ENCODE results near the gene CABLES1.
A peak's percentile ranks its signal among the peaks of the same experiment; 100 is the strongest.

CABLES1 gene

DNA sequence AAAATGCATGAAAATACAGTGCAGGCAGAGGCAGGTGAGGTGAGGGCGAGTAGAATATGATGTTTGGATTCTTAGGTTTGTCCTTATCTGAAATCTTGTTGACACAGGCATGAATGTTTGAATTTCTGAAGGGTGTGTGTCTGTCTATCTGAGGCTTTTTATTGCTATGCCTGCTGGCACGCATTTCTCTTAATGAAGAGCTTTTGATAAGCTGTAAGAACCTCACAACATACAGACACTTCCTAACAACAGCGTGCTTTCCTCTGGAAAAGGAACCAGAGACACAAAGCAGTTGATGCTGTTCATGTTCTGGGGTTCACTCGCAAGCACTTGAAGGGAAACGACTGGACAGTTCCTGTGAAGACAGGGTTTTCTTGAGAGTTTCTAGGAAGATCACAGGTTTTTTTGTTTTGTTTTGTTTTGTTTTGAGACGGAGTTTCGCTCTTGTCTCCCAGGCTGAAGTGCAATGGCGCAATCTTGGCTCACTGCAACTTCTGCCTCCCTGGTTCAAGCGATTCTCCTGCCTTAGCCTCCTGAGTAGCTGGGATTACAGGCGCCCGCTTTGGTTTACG lies 33.3 kb upstream of the CABLES1 start (continued):
- TF ChIP-seq ZNF366 (tag by site-specific recombination; conservative IDR thresholded peaks at IDR 0.05) (0 out of 2 replicates have a peak, but pooled peaks have one; percentile 31), FEZF1 (tag by site-specific recombination; IDR thresholded peaks at IDR 0.05) (peak; percentile 50; the same call in 1 of the 2 replicates), ZBTB8A (tag by site-specific recombination; IDR thresholded peaks at IDR 0.05) (0 out of 2 replicates have a peak, but pooled peaks have one; percentile 16), ZBTB48 (tag by site-specific recombination; IDR thresholded peaks at IDR 0.05) (peak; percentile 70; the same call in 1 of the 2 replicates), GFI1B (tag by site-specific recombination; IDR thresholded peaks at IDR 0.05) (no peak), WT1 (tag by site-specific recombination; IDR thresholded peaks at IDR 0.05) (peak; percentile 65), ZNF133 (tag by site-specific recombination; IDR thresholded peaks at IDR 0.05) (no peak), ZNF510 (tag by site-specific recombination; IDR thresholded peaks at IDR 0.05; ENCODE audit: insufficient replicate concordance) (no peak), KLF7 (tag by site-specific recombination; IDR thresholded peaks at IDR 0.05; ENCODE audit: borderline replicate concordance) (no peak; the same call in 1 of the 2 replicates), BCL11A (tag by site-specific recombination; IDR thresholded peaks at IDR 0.05; ENCODE audit: low read depth) (0 out of 2 replicates have a peak, but pooled peaks have one; percentile 32), GLIS1 (tag by site-specific recombination; IDR thresholded peaks at IDR 0.05) (peak; percentile 40; the same call in 1 of the 2 replicates), ZNF274 (IDR thresholded peaks at IDR 0.05; ENCODE audit: low read length) (no peak), ZNF274 (tag by site-specific recombination; IDR thresholded peaks at IDR 0.05; ENCODE audit: borderline replicate concordance) (no peak), ZNF335 (tag by site-specific recombination; conservative IDR thresholded peaks at IDR 0.05) (peak; percentile 79), ZNF629 (tag by site-specific recombination; IDR thresholded peaks at IDR 0.05) (peak; percentile 61), SP3 (tag by site-specific recombination; IDR thresholded peaks at IDR 0.05) (peak; percentile 27; the same call in 1 of the 2 replicates), ZBTB17 (tag by site-specific recombination; IDR thresholded peaks at IDR 0.05) (peak; percentile 73), ZNF501 (tag by site-specific recombination; IDR thresholded peaks at IDR 0.05) (peak; percentile 54; the same call in 1 of the 2 replicates), ZNF843 (tag by site-specific recombination; IDR thresholded peaks at IDR 0.05) (peak; percentile 79), BCL11B (tag by site-specific recombination; IDR thresholded peaks at IDR 0.05; ENCODE audit: low read depth) (no peak), TCF7L2 (IDR thresholded peaks at IDR 0.05; ENCODE audit: borderline replicate concordance, low read depth, low read length) (peak; percentile 21; the same call in 1 of the 2 replicates), KLF10 (tag by site-specific recombination; IDR thresholded peaks at IDR 0.05) (peak; percentile 55; the same call in 1 of the 2 replicates), KLF1 (tag by site-specific recombination; IDR thresholded peaks at IDR 0.05) (peak; percentile 94)
- TF ChIP-seq, protein P1, sequence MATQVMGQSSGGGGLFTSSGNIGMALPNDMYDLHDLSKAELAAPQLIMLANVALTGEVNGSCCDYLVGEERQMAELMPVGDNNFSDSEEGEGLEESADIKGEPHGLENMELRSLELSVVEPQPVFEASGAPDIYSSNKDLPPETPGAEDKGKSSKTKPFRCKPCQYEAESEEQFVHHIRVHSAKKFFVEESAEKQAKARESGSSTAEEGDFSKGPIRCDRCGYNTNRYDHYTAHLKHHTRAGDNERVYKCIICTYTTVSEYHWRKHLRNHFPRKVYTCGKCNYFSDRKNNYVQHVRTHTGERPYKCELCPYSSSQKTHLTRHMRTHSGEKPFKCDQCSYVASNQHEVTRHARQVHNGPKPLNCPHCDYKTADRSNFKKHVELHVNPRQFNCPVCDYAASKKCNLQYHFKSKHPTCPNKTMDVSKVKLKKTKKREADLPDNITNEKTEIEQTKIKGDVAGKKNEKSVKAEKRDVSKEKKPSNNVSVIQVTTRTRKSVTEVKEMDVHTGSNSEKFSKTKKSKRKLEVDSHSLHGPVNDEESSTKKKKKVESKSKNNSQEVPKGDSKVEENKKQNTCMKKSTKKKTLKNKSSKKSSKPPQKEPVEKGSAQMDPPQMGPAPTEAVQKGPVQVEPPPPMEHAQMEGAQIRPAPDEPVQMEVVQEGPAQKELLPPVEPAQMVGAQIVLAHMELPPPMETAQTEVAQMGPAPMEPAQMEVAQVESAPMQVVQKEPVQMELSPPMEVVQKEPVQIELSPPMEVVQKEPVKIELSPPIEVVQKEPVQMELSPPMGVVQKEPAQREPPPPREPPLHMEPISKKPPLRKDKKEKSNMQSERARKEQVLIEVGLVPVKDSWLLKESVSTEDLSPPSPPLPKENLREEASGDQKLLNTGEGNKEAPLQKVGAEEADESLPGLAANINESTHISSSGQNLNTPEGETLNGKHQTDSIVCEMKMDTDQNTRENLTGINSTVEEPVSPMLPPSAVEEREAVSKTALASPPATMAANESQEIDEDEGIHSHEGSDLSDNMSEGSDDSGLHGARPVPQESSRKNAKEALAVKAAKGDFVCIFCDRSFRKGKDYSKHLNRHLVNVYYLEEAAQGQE (tag by site-specific recombination; IDR thresholded peaks at IDR 0.05), result peak; percentile 59; the same call in 1 of the 2 replicates
- TF ChIP-seq, protein P2, sequence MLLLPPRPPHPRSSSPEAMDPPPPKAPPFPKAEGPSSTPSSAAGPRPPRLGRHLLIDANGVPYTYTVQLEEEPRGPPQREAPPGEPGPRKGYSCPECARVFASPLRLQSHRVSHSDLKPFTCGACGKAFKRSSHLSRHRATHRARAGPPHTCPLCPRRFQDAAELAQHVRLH (tag by site-specific recombination; IDR thresholded peaks at IDR 0.05), result peak; percentile 13; the same call in 1 of the 2 replicates
- TF ChIP-seq, protein P3, sequence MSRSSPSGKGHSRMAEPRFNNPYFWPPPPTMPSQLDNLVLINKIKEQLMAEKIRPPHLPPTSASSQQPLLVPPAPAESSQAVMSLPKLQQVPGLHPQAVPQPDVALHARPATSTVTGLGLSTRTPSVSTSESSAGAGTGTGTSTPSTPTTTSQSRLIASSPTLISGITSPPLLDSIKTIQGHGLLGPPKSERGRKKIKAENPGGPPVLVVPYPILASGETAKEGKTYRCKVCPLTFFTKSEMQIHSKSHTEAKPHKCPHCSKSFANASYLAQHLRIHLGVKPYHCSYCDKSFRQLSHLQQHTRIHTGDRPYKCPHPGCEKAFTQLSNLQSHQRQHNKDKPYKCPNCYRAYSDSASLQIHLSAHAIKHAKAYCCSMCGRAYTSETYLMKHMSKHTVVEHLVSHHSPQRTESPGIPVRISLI (tag by site-specific recombination; IDR thresholded peaks at IDR 0.05), result no peak
- TF ChIP-seq, protein P4, sequence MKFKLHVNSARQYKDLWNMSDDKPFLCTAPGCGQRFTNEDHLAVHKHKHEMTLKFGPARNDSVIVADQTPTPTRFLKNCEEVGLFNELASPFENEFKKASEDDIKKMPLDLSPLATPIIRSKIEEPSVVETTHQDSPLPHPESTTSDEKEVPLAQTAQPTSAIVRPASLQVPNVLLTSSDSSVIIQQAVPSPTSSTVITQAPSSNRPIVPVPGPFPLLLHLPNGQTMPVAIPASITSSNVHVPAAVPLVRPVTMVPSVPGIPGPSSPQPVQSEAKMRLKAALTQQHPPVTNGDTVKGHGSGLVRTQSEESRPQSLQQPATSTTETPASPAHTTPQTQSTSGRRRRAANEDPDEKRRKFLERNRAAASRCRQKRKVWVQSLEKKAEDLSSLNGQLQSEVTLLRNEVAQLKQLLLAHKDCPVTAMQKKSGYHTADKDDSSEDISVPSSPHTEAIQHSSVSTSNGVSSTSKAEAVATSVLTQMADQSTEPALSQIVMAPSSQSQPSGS (tag by site-specific recombination; IDR thresholded peaks at IDR 0.05; ENCODE audit: low read depth), result no peak
- TF ChIP-seq, protein P5, sequence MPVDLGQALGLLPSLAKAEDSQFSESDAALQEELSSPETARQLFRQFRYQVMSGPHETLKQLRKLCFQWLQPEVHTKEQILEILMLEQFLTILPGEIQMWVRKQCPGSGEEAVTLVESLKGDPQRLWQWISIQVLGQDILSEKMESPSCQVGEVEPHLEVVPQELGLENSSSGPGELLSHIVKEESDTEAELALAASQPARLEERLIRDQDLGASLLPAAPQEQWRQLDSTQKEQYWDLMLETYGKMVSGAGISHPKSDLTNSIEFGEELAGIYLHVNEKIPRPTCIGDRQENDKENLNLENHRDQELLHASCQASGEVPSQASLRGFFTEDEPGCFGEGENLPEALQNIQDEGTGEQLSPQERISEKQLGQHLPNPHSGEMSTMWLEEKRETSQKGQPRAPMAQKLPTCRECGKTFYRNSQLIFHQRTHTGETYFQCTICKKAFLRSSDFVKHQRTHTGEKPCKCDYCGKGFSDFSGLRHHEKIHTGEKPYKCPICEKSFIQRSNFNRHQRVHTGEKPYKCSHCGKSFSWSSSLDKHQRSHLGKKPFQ (tag by site-specific recombination; IDR thresholded peaks at IDR 0.05), result peak; percentile 48; the same call in 1 of the 2 replicates
- TF ChIP-seq, protein P6, sequence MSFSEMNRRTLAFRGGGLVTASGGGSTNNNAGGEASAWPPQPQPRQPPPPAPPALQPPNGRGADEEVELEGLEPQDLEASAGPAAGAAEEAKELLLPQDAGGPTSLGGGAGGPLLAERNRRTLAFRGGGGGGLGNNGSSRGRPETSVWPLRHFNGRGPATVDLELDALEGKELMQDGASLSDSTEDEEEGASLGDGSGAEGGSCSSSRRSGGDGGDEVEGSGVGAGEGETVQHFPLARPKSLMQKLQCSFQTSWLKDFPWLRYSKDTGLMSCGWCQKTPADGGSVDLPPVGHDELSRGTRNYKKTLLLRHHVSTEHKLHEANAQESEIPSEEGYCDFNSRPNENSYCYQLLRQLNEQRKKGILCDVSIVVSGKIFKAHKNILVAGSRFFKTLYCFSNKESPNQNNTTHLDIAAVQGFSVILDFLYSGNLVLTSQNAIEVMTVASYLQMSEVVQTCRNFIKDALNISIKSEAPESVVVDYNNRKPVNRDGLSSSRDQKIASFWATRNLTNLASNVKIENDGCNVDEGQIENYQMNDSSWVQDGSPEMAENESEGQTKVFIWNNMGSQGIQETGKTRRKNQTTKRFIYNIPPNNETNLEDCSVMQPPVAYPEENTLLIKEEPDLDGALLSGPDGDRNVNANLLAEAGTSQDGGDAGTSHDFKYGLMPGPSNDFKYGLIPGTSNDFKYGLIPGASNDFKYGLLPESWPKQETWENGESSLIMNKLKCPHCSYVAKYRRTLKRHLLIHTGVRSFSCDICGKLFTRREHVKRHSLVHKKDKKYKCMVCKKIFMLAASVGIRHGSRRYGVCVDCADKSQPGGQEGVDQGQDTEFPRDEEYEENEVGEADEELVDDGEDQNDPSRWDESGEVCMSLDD (tag by site-specific recombination; IDR thresholded peaks at IDR 0.05), result peak; percentile 33
